DND-41 (cell line): ENCODE data around the gene CSRP3.
A peak's percentile ranks its signal among the peaks of the same experiment; 100 is the strongest.

Source experiments
- ATAC-seq: fragments of 200-7000 bp; cut with Tn5 transposase; 3 replicates; pipeline ENCODE4 v1.9.1; 2021; ENCODE audit warnings: low read depth; ENCODE audit not compliant: insufficient read depth
- DNase-seq: peaks from one replicate; pipeline ENCODE4 v3.0.0-alpha.2; 2020
- H2AFZ ChIP-seq: 2 replicates; pipeline ENCODE4 v1.6.0; 2012; ENCODE audit warnings: low read depth, low read length
- H3K27ac ChIP-seq: 2 replicates; pipeline ENCODE4 v1.5.1; 2012; ENCODE audit warnings: low read length, inconsistent platforms
- H3K27me3 ChIP-seq: fragments of 200-600 bp; sonication (generic); 2 replicates; pipeline ENCODE4 v1.6.0; 2012; ENCODE audit warnings: low read length, mild to moderate bottlenecking, inconsistent platforms; ENCODE audit not compliant: insufficient read depth, poor library complexity
- H3K36me3 ChIP-seq: 2 replicates; pipeline ENCODE4 v1.5.1; 2012; ENCODE audit warnings: low read length, inconsistent platforms; ENCODE audit not compliant: insufficient read depth
- H3K4me1 ChIP-seq: 2 replicates; pipeline ENCODE4 v1.5.1; 2012; ENCODE audit warnings: mild to moderate bottlenecking, low read length; ENCODE audit not compliant: insufficient read depth
- H3K4me2 ChIP-seq: 2 replicates; pipeline ENCODE4 v1.6.0; 2012; ENCODE audit warnings: mild to moderate bottlenecking, moderate library complexity, low read length, inconsistent platforms; ENCODE audit not compliant: insufficient read depth
- H3K4me3 ChIP-seq, 2 experiments: fragments of 200-600 bp in 1 of 2; shearing (Covaris generic) in 1 of 2; 2 replicates each; pipeline ENCODE4 v1.5.1; 2012 to 2016; ENCODE audit warnings: inconsistent platforms in 2 of 2, low read length in 2 of 2, mild to moderate bottlenecking in 2 of 2, low read depth in 1 of 2, moderate library complexity in 1 of 2
- H3K79me2 ChIP-seq: 2 replicates; pipeline ENCODE4 v1.6.0; 2012; ENCODE audit warnings: low read length, inconsistent platforms; ENCODE audit not compliant: insufficient read depth
- H3K9ac ChIP-seq: 2 replicates; pipeline ENCODE4 v1.6.0; 2012; ENCODE audit warnings: low read depth, mild to moderate bottlenecking, inconsistent platforms, low read length, moderate library complexity
- H3K9me3 ChIP-seq: 2 replicates; pipeline ENCODE4 v1.5.1; 2012; ENCODE audit warnings: low read length, moderate library complexity, mild to moderate bottlenecking, inconsistent platforms; ENCODE audit not compliant: insufficient read depth, severe bottlenecking
- H4K20me1 ChIP-seq: 2 replicates; pipeline ENCODE4 v1.6.0; 2012; ENCODE audit warnings: low read length; ENCODE audit not compliant: insufficient read depth
- EZH2 ChIP-seq: IDR thresholded peaks from 3 replicates; pipeline ENCODE4 v1.6.1; 2012; ENCODE audit warnings: borderline replicate concordance, low read depth, mild to moderate bottlenecking, moderate library complexity, low read length, inconsistent platforms; ENCODE audit not compliant: severe bottlenecking
- TF ChIP-seq, protein P1 (sequence below): IDR thresholded peaks from 2 replicates; pipeline ENCODE4 v1.5.1; 2012; ENCODE audit warnings: borderline replicate concordance, low read length, moderate library complexity, mild to moderate bottlenecking; ENCODE audit not compliant: poor library complexity, severe bottlenecking; ENCODE audit errors: extremely low read depth

Gene CSRP3

DNA sequence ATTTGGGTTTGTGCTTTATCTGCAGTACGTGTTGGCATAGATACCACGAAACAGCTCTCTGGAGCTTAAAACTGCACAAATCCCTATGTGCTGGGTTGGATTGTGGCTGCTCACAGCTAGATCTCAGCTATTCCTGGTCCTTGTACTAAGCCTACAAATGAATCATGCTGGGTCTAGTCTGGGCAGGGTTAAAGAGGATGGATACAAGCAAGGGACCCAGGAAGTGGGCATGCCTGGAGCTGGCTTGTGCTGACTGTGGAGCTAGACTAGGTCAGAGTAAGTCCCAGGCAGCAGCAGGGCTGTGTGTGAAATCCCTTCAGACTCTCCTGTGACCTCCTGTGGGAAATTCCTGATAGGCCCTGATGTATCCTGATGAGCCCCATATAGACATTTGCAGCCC, 42.8 kb upstream of the CSRP3 start:
- DNase-seq = no peak
- H3K4me3 ChIP-seq = no peak overlapping the region
- H3K79me2 ChIP-seq = peaks cover 13% of the 10 kb centered on the region
- no peak for ATAC-seq
- H3K27ac ChIP-seq = no peak overlapping the region
- H4K20me1 ChIP-seq = no peaks in the 10 kb centered on the region
- H3K9ac ChIP-seq = no peak overlapping the region
- peaks cover 3% of the 10 kb centered on the region; the same call in 1 of the 2 replicates for H3K36me3 ChIP-seq
- no peak overlapping the region for H3K4me2 ChIP-seq
- H3K4me1 ChIP-seq = peaks cover 17% of the 10 kb centered on the region
- TF ChIP-seq, protein P1, sequence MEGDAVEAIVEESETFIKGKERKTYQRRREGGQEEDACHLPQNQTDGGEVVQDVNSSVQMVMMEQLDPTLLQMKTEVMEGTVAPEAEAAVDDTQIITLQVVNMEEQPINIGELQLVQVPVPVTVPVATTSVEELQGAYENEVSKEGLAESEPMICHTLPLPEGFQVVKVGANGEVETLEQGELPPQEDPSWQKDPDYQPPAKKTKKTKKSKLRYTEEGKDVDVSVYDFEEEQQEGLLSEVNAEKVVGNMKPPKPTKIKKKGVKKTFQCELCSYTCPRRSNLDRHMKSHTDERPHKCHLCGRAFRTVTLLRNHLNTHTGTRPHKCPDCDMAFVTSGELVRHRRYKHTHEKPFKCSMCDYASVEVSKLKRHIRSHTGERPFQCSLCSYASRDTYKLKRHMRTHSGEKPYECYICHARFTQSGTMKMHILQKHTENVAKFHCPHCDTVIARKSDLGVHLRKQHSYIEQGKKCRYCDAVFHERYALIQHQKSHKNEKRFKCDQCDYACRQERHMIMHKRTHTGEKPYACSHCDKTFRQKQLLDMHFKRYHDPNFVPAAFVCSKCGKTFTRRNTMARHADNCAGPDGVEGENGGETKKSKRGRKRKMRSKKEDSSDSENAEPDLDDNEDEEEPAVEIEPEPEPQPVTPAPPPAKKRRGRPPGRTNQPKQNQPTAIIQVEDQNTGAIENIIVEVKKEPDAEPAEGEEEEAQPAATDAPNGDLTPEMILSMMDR = no peak
- no peak for TF ChIP-seq EZH2
- H3K9me3 ChIP-seq = no peaks in the 10 kb centered on the region
- no peaks in the 10 kb centered on the region for H3K27me3 ChIP-seq
- no peak overlapping the region for H2AFZ ChIP-seq

DNA sequence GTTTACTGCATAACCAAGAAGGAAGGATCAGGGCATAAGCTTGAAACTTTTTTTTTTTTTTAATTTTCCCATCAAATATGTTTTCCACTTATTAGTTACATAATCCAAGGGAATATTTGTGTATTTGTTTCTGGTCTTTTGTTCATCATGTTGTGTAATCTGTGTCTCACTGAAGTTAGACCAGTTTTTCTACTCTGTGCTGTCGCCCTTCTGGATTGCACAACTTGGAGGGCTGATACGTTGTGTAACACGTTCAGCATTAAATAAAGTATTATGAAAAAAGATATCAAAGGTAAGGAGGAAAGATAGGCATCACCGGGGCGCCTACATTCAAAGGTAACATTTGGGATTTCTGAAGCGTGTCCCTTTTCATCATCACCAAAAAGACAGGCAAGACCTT, 42.3 kb upstream of the CSRP3 start:
- Histone ChIP-seq H3K27me3 (no peaks in the 10 kb centered on the region), H3K4me1 (peaks cover 23% of the 10 kb centered on the region), H3K4me3 (no peak overlapping the region), H3K4me2 (no peak overlapping the region), H3K36me3 (peaks cover 6% of the 10 kb centered on the region), H3K27ac (no peak overlapping the region), H3K9ac (no peak overlapping the region), H4K20me1 (no peaks in the 10 kb centered on the region), H2AFZ (no peak overlapping the region), H3K9me3 (no peaks in the 10 kb centered on the region), H3K79me2 (peaks cover 18% of the 10 kb centered on the region)
- TF ChIP-seq, protein P1 = no peak
- TF ChIP-seq EZH2 = no peak
- ATAC-seq = no peak
- no peak for DNase-seq

DNA sequence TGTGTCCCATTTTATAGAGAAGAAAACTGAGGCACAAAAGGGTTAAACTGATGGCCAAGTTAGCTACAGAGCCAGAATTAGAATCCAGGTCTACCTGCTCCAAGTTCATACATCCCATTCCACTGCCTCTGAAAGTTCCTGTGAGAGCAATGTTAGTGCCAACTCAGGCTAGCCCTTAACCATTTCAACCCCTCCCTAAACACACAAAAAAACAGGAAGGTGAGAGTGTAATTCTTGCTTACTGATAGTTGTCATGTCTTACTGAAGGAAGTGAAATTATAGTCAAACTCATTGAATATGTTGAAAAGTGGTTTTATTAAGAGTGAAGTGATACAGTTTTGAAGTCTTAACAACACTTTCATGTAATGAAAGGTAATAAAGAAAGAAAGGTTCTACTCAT, 41.8 kb upstream of the CSRP3 start:
- Histone ChIP-seq H3K9me3 (no peaks in the 10 kb centered on the region), H3K36me3 (peaks cover 11% of the 10 kb centered on the region), H4K20me1 (no peaks in the 10 kb centered on the region), H3K79me2 (peaks cover 23% of the 10 kb centered on the region), H3K27ac (no peak overlapping the region), H3K4me3 (no peak overlapping the region), H3K4me1 (peaks cover 27% of the 10 kb centered on the region), H3K9ac (no peak overlapping the region; the same call in 1 of the 2 replicates), H2AFZ (0 out of 2 replicates have a peak overlapping the region, but pooled peaks have one; percentile 20), H3K27me3 (no peaks in the 10 kb centered on the region), H3K4me2 (no peak overlapping the region)
- ATAC-seq (no peak), DNase-seq (no peak)
- TF ChIP-seq, protein P1 = no peak
- no peak for TF ChIP-seq EZH2

DNA sequence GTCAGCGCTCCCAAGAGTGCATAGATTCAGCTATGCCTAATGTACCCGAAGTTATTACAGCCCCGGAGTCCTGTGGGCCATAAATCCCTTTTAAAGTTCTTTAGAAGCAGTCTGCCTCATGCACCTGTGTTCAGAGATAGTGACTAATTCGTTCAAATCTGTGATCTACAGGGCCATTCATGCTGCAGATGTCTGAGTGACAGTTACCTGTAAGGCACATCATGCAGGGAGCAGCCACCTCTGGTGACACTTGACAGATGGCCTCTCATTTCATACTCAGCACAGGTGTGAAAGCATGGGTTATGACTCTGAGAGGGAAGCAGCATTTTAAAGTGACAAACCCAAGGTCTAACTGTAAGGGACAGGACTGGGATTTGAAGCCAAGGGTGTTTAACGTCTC, 41.4 kb upstream of the CSRP3 start:
- Histone ChIP-seq H3K79me2 (peaks cover 27% of the 10 kb centered on the region), H3K27ac (no peak overlapping the region), H3K4me1 (peaks cover 32% of the 10 kb centered on the region), H4K20me1 (no peaks in the 10 kb centered on the region), H3K4me3 (no peak overlapping the region), H3K4me2 (no peak overlapping the region), H3K36me3 (peaks cover 16% of the 10 kb centered on the region), H3K9ac (peak overlapping the region; percentile 10), H3K9me3 (no peaks in the 10 kb centered on the region), H3K27me3 (no peaks in the 10 kb centered on the region), H2AFZ (no peak overlapping the region)
- no peak for ATAC-seq
- TF ChIP-seq EZH2 = no peak
- TF ChIP-seq, protein P1 = no peak
- DNase-seq = no peak
